ENCODE results near the gene RDH8.

DNA sequence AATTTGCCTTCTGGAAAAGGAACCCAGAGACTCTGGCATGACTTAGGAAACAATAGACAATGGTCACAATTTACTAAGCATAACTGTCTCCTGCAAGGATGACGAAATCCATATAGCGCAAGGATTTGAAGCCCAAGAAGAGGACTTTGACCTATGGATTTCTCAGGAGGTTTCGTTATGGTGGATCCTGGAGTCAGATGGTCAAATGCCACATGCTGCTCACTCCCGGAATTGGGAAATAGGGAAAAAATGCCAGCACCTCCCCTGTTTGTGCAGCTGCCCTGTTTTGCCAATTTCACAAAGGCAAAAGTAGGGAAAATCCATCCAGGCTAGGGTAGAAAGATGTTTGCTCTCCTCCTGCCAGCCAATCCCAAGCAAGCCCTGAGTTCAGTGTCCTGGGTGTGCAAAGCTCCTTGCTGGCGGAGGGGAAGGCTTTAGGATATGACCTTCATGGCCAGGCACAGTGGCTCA, 23.4 kb downstream of the RDH8 start:
- TF ChIP-seq SMC3 (IDR thresholded peaks at IDR 0.05; ENCODE audit: low read depth, low read length) (no peak), RCOR1 (IDR thresholded peaks at IDR 0.05; ENCODE audit: insufficient replicate concordance, low read length) (no peak)
- TF ChIP-seq, protein P1, sequence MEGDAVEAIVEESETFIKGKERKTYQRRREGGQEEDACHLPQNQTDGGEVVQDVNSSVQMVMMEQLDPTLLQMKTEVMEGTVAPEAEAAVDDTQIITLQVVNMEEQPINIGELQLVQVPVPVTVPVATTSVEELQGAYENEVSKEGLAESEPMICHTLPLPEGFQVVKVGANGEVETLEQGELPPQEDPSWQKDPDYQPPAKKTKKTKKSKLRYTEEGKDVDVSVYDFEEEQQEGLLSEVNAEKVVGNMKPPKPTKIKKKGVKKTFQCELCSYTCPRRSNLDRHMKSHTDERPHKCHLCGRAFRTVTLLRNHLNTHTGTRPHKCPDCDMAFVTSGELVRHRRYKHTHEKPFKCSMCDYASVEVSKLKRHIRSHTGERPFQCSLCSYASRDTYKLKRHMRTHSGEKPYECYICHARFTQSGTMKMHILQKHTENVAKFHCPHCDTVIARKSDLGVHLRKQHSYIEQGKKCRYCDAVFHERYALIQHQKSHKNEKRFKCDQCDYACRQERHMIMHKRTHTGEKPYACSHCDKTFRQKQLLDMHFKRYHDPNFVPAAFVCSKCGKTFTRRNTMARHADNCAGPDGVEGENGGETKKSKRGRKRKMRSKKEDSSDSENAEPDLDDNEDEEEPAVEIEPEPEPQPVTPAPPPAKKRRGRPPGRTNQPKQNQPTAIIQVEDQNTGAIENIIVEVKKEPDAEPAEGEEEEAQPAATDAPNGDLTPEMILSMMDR (conservative IDR thresholded peaks at IDR 0.05; ENCODE audit: low read depth, low read length), result no peak
